HG03280 (cell line): ENCODE data around the gene SUFU.

Experiments
- ATAC-seq: cut with Tn5 transposase; IDR thresholded peaks from one replicate; pipeline ENCODE4 v1.9.1; 2021; ENCODE audit warnings: mild to moderate bottlenecking, moderate library complexity; ENCODE audit not compliant: unreplicated experiment

The SUFU gene

DNA sequence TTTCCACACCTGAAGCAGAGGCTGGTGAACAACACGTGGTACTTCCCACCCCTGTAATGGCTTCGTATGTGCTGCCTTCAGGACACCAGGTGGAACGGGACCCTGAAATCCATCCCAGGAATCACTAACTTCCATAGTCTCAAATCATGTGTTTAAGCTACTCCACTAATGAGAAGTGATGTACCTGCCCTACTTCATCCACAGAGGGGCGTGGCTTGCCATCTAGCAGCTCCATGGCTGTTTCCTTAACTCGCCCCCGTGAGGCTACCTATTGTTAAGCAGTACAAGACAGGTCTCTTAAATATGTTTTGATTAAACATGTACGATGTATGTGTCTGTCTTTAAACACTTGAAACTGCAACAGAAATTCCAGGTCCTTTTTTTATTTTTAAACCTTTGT, 178.6 kb downstream of the SUFU start:
- ATAC-seq: no peak

DNA sequence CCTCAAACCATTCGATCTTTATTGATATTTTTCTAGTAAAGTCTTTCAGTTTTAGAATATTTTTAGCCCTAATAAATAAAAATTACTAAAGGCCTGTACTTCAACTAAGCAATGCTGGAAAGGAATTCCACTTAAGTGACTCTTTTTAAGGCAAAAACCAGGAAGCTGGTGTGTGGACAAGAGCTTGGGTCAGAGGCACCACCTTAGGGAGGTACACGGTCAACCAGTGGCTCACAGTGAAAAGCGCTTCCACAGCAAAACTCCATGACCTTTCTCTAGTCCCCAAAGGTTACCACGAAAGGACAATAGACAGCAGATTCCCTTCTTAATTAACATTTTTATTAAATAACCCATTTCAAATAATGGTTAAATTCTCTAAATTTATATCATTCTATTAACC, 179.2 kb downstream of the SUFU start:
- no peak for ATAC-seq
